HG02678 (cell line): ENCODE results near the gene UBE2K.
"Not testable (repeated sequence)": the region's sequence is repeated elsewhere in the genome, so short reads cannot be mapped to it uniquely, and the experiment has no call there.

Experiments used
- ATAC-seq: cut with Tn5 transposase; IDR thresholded peaks from one replicate; pipeline ENCODE4 v1.9.1; 2021; ENCODE audit warnings: mild to moderate bottlenecking, moderate library complexity; ENCODE audit not compliant: unreplicated experiment

Gene UBE2K

DNA sequence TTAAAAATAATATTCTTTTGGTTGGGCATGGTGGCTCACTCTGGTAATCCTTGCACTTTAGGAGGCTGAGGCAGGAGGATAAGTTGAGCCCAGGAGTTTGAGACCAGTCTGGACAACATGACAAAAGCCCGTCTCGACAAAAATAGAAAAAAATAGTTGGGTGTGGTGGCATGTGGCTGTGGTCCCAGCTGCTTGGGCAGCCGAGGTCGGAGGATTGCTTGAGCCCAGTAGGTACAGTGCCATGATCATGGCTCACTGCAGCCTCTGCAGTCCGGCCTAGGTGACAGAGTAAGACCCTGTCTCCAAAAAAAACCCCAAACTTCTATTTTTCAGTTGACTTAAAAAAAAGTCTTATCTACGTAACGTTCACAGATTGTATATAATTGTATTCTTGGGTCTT, 23.9 kb downstream of the UBE2K start:
- ATAC-seq, result no peak

DNA sequence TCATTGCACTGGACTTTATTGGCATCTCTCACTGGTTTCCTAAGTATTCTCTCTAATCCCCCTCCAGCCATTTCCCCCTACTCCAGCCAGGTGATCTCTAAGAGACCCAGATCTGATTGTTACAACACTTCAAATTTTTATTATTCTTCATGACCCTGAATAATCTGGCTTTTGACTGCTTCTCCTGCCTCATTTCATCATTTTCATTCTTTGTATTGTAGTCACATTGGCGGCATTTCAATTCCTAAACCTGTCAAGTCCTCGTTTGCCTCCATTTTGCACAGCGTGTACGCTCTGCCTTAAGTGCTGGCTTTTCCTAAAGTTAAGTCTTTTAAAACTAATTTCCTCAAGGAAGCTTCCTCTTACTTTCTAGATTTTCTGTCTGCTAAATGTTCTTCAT, 31.6 kb downstream of the UBE2K start:
- ATAC-seq, result no peak

DNA sequence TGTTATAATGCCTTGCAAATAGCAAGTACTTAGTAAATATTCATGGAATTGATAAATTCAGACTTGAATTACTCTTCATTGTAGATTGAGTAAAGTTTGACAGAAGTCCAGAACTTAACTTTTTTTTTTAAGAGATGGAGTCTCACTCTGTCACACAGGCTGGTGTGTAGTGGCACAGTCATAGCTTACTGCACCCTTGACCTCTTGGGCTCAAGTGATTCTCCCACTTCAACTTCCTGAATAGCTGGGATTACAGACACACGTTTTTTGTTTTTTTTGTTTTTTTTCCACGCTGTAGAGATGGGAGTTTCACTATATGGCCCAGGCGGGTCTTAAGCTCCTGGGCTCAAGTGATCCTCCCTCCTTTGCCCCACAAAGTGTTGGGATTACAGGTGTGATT, 32.1 kb downstream of the UBE2K start:
- ATAC-seq, result no peak

DNA sequence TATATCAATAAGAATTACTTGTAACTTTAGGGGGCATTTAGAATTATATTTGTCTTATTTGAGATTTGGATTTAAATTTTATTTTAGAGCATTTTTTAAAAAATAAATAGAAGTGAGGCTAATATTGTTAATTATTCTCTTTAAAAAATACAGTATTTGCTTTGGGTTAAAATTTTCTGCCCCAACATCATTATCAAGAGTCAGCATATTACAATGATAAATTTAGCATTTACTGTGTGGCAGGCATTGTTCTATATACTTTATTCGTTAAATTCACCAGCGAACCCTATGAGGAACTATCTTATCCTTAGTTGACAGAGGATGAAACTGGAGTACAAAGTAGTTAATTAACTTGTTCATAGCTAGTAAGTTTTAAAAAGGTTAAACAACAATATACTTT, 34.0 kb downstream of the UBE2K start:
- no peak for ATAC-seq

DNA sequence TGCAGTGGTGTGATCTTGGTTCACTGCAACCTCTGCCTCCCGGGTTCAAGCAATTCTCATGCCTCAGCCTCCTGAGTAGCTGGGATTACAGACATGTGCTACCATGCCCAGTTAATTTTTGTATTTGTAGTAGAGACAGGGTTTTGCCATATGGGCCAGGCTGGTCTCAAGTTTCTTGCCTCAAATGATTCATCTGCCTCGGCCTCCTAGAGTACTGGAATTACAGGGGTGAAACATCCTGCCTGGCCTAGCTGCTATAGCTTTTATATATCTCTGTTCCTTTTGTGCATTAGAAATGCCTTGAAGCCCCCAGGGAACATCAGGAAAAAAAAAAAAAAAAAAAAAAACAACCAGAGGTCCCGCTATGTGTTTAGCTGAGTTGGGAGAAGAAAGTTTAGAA, 34.8 kb downstream of the UBE2K start:
- no peak for ATAC-seq

DNA sequence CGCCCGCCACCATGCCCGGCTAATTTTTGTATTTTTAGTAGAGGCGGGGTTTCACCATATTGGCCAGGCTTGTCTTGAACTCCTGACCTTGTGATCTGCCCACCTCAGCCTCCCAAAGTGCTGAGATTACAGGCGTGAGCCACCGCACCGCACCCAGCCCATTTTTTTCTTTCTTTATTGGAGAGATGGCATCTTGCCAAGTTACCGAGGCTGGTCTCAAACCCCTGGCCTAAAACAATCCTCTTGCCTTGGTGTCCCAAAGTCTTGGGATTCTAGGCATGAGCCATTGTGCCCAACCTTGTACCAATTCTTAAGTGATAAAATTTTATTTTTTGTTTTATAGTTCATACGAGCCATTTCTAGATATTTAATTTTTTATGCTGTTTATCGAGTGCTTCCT, 41.7 kb downstream of the UBE2K start:
- not testable (repeated sequence) for ATAC-seq

DNA sequence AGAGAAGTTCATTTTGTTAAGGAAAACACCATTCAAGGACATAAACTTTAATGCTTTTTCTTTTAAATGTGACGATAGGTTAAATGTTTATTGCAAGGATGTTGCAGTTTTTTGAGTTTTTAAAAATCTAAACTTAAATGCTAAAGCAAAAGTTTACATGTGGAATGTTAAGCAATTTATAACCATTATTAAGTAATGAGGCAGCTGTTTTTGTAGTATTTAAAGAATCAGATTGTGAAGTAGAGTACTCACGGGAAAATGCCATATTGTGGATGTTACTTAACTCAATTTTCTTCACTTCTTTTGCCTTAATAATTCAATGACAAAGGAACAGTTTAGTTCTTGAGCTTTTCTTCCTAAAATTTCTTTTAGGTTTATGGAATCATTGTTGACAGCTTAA, 43.5 kb downstream of the UBE2K start:
- no peak for ATAC-seq

DNA sequence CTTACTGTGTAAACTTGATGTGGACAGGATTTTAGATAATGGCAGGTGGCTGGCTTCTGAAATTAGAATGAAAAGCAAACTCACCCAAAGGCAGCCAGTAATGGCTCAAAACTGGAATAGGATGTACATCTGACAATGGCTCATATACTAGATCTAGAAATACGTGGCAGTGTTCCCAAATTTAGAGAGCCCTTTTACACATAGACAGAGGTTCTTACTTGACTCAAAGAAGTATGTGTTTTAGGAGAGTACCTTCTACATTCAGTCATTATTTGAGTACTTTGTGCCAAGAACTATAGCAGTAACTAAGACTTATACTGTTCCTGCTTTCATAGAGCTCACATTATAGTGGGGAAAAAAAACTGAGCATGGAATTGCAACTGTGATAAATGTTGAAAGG, 48.0 kb downstream of the UBE2K start:
- no peak for ATAC-seq

DNA sequence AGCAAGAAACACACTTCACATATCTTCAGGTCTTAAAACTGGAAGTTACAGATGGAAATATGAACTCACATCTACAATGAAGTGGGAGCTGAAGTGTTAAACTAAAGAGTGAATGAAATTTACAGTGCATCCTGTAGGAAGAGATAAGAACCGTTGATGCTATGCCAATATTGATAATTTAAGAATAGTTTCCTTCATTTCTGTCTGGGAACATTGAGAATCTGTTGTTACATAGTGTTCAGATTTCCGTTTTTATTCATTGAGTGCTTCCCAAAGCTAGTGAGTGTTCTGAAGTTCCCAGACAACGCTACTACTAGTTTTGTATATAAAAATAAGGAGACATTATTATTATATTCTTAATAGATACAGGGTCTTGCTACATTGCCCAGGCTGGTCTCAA, 52.3 kb downstream of the UBE2K start:
- no peak for ATAC-seq

DNA sequence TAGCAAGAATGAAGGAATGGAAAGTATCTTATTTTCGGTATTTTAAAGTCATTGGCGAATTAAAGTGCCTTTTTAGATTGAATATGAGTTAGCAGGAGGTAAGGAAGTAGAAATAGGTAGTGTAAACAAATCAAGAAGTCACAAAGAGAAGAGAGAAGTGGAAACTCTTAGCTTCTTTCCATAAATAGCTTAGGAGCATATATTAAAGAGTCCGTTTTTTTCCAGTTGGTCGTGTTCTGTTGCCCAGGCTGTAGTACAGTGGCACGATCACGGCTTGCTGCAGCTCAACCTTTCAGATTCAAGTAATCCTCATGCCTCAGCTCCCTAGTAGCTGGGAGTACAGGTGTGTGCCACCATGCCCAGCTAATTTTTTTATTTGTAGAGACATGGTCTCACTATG, 56.4 kb downstream of the UBE2K start:
- no peak for ATAC-seq

DNA sequence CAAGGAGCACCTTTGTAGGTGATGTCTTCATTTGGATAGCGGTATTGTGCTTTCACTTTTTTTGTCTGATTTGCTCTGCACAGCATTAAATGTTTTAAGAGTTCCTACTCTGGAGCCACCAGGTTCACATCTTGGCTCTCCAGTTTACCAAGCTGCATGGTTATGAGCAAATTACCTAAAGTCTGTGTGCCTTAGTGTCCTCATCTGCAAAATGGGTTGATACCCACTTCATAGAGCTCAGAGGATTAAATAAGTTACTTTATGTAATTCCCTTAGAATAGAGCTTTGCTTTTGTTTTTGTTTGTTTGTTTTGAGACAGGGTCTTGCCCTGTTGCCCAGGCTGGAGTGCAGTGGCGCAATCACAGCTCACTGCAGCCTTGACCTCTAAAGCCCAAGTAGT, 58.2 kb downstream of the UBE2K start:
- no peak for ATAC-seq

DNA sequence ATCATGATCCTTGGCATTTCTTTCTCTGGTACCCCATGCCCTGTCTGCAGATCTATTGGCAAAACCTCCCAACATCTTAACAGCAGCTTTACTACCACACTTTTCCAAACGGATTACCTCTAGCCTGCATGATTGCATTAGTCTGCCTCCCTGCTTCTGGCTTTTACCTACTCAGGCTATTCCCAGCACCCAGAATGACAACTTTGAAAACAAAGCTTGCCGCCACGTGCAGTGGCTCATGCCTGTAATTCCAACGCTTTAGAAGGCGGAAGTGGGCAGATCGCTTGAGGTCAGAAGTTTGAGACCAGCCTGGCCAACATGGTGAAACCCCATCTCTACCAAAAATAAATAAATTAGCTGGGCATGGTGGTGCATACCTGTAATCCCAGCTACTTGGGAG, 60.2 kb downstream of the UBE2K start:
- no peak for ATAC-seq

DNA sequence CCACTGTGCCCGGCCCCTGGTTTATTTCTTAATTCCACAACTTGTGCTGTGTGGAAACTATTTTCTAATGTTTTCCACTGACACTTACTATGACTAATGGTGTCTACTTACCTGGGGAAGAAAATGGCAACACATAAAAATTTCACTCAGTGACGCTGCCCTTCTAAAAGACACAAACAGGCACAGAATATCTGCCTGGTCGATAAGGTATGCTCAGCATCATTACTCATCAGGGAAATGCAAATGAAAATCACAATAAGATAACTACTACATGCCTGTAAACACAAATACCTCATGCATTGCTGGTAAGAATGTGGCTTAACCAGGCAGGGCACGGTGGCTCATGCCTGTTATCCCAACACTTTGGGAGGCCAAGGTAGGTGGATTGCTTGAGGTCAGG, 61.6 kb downstream of the UBE2K start:
- ATAC-seq, result no peak

DNA sequence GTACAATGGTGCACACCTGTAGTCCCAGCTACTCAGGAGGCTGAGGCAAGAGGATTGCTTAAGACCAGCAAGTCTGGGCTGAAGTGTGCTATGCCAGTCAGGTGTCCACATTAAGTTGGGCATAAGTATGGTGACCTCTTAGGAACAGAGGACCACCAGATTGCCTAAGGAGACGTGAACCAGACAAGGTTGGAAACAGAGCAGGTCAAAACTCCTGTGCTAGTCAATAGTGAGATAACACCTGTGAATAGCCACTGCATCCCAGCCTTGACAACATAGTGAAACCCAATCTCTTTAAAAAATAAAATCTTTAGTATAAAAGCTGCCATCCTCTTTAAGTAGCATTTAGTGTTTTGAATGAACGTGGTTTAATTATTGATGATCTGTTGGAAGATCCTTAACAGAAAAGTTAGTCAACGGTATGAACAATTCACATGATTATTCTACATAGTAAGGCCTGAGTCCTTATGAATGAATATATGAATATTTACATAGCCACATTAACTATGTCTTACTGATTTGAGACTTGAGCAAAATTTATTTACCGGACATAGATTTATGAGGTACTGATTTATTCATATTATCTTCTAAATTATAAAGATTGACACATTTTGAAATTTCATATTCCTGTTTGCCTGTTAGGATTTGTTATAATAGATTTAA, 63.2 kb downstream of the UBE2K start:
- ATAC-seq, result no peak

DNA sequence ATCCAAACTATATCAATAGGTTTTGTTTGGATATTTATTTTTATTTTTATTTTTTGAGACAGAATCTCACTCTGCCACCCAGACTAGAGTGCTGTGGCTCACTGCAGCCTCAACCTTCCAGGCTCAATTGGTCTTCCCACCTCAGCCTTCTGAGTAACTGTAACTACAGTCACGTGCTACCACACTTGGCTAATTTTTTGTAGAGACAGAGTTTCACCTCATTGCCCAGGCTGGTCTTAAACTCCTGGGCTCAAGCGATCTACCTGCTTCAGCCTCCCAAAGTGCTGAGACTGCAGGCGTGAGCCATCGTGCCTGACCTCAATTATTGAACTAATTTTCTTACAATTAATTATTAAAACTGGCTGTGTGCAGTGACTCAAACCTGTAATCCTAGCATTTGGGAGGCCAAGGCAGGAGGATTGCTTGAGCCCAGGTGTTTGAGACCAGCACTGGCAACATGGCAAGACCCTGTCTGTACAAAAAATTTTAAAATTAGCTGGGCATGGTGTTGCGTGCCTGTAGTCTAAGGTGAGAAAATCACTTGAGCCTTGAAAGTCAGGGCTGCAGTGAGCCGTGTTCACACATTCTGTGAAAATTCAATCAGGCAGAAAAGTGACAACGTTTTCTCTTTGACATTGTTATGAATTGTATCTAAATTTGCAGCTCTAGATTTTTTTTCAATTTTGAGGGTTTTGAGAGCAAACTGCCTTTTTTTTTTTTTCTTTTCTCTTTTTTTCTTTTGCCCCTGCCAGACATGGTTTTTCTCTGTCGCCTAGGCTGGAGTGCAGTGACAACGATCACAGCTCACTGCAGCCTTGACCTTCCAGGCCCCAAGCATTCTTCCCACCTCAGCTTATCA, 66.0 kb downstream of the UBE2K start:
- peak; percentile 68 for ATAC-seq

DNA sequence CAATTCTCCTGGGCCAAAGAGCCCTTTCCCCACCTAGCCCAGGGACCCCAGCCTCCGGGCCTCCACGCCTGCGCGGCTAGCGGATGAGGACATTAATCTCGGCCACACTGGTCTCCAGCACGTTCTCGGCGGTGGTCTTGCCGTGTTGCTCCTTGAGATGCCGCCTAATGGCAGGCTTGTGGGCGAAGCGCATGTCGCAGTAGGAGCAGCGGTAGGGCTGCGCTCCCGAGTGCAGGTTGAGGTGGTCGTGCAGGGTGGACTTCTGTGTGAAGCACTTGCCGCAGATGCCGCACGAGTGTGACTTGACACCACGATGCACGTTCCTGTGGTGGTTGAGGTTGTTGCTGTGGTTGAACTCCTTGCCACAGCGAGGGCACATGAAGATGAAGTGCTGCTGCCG, 72.1 kb downstream of the UBE2K start:
- no peak for ATAC-seq

DNA sequence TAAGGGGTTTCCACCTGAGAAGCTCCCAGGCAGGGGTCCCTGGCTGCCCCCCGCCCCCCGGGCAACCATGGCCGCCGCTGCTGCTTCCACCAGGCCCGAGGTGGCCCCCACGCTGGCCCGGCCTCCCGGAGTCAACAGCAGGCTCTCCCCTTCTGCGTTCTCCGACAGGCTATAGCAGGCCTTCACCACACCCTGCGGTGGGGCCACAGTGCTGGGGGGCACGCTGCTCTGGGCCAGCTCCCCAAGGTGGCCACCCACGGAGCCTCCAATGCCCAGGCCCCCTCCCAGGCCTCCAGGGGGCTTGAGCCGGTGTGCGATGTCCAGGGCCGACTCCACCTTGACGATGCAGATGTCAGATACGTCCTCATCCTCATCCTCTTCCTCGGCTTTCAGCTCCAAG, 72.5 kb downstream of the UBE2K start:
- no peak for ATAC-seq

DNA sequence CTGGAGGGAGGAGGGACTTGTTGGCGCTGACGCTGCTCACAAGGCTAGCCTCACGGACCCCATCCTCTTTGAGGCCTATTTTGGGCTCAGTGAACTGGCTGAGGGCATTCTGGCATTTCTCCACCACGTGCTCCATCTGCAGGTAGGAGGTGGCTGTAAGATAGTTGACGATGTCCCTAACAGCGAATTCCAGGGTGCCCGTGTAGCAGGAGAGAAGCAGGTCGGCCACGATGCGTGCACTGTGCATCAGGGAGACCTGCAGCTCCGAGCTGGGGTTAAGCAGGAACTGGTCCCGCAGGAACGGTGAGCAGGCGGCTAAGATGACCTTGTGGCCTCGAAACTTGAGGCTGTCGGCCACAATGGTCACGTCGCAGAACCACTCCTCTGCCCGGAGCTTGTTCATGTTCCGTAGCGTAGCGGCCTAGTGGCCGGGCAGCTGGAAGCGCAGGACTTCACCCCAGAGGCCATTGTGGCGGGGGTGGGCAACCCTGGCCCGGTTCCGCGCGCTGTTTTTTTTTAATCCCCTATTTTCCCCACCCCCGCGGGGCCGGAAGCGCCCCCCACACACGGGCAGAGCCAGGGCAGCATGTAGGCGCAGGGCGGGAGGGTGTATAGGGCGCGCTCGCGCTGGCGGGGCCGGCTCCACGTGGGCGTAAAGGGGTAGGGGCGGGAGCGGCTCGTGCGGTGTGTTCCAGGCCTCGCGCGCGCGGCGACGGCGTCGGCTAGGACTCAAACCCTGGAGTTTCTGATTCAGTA, 73.2 kb downstream of the UBE2K start:
- no peak for ATAC-seq

DNA sequence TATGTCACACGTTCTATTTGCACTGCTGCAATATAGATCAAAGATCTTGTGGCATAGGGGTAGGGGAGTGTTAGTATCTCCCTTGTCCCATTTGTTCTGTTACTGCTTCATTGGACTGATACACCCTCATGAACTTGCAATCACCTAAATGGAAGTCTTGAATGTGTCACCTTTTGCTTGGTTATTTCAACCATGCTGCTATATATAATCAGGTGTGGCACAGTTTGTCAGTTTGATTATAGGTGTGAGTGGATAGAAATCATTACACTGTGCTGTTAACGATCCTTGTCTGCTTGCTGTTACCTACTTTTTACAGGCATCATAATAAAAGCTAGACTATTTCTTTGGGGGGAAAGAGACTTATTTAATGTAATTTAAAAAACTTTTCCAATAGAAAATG, 84.1 kb downstream of the UBE2K start:
- not testable (repeated sequence) for ATAC-seq

DNA sequence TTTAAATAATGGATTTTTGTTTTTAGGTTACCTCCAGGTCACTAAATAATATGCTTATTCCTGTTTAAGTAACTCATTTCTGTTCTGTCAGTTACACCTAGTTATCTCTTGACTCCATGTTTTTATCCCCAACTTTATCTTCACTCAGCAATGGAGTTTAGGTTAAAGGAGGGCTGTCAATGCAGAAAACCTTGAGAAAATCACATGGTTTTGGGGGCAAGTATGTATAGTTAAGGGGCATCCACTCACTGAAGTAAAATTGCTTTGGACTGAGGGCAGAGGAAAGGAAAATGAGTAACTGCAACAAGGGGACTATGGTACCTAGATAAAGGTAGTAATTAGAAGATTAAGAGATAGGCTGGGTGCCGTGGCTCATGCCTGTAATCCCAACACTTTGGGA, 87.1 kb downstream of the UBE2K start:
- no peak for ATAC-seq

DNA sequence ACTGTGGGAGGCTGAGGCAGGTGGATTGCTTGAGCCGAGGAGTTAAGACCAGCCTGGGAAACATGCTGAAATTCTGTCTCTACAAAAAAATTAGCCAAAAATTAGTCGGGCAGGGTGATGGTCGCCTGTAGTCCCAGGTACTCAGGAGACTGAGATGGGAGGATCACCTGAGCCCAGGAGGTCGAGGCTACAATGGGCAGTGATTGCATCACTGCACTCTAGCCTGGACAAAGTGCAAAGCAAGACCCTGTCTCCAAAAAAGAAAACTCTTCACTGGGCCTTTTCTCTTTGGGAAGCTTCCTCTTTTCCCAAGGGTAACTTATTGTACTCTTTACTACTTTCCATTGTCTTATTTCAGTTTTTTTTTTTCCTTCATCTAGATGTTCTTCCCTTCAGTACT, 88.9 kb downstream of the UBE2K start:
- ATAC-seq, result no peak

DNA sequence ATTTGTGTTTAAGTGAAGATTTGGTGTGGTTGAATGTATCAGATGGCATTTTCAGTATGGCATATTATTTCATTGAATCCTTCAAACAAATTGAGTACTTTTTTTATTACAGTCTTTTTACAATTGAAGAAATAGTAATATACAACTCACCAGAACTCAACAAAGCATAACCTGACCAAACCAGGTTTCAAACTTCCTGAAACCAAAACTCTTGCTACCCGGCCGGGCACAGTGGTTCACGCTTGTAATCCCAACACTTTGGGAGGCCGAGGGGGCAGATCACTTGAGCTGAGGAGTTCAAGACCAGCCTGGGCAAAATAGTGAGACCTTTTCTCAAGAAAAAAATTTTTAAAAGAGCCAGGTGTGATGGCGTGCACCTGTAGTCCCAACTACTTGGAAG, 94.2 kb downstream of the UBE2K start:
- no peak for ATAC-seq
